HCT116 (cell line): ENCODE data around the gene NEK7. TPM values are rescaled to one million over a fixed set of nuclear protein-coding genes. Genes with fewer than 3 reads are reported as not detected.

ENCODE experiments used
- ATAC-seq: fragments of 200-7000 bp; cut with Tn5 transposase; 2 replicates; pipeline ENCODE4 v1.9.1; 2020; ENCODE audit warnings: mild to moderate bottlenecking, moderate library complexity
- BruUV-seq: library from RNA; stranded (reverse); fragments of 400-500 nt; replicated peaks from 2 replicates; lab custom pipeline; 2021; lab: Mats Ljungman, UMichigan
- CTCF ChIA-PET: fragments of 300-600 bp; sonication (Branson Sonifier 250); formaldehyde crosslinking; loops from one replicate; lab custom pipeline; 2021; ENCODE audit warnings: antibody characterized with exemption; lab: Charles Lee
- POLR2A ChIA-PET: fragments of 300-600, 350-600 bp; sonication (Branson Sonifier 250); formaldehyde crosslinking; loops from one replicate; lab custom pipeline; 2021; ENCODE audit warnings: antibody characterized with exemption; lab: Charles Lee
- RAD21 ChIA-PET, 2 experiments: fragments of 300-600 bp; sonication (Branson Sonifier 250); formaldehyde crosslinking; loops; one replicate each; lab custom pipeline; 2023; ENCODE audit warnings: low total read pairs in 2 of 2; ENCODE audit not compliant: uncharacterized antibody in 2 of 2, unreplicated experiment in 2 of 2, low non-redundant PET in 1 of 2; lab: Charles Lee
- DNase-seq: peaks from one replicate; pipeline ENCODE4 v3.0.0-alpha.2; 2010; ENCODE audit warnings: low read depth, low spot score
- H2AFZ ChIP-seq: fragments of 200-600 bp; shearing (Covaris generic), sonication (generic); 2 replicates; pipeline ENCODE4 v1.6.1; 2017; ENCODE audit warnings: low read depth, mixed run types, mixed read lengths, antibody characterized with exemption, low read length; ENCODE audit not compliant: poor library complexity, severe bottlenecking
- H3K27ac ChIP-seq: 2 replicates; pipeline ENCODE4 v1.5.1; 2012; ENCODE audit warnings: low read depth, low read length
- H3K27me3 ChIP-seq: fragments of 200-600 bp; sonication (generic); 2 replicates; pipeline ENCODE4 v1.6.1; 2016; ENCODE audit warnings: mixed run types, low read length, mixed read lengths; ENCODE audit not compliant: insufficient read depth
- H3K36me3 ChIP-seq, 2 experiments: fragments of 200-500 bp in 1 of 2; fragments of 200-600 bp in 1 of 2; sonication (Bioruptor generic) in 1 of 2; sonication (generic) in 1 of 2; 2 replicates each; pipeline versions ENCODE4 v1.5.1 to v1.6.1; 2014 to 2016; ENCODE audit warnings: low read length in 2 of 2, inconsistent platforms in 1 of 2, mixed read lengths in 1 of 2, mixed run types in 1 of 2; ENCODE audit not compliant: insufficient read depth in 2 of 2, control insufficient read depth in 1 of 2
- H3K4me1 ChIP-seq, 2 experiments: fragments of 200-600 bp in 1 of 2; sonication (generic) in 1 of 2; 2 replicates each; pipeline versions ENCODE4 v1.5.1 to v1.6.1; 2012 to 2017; ENCODE audit warnings: low read length in 2 of 2, inconsistent platforms in 1 of 2, mild to moderate bottlenecking in 1 of 2, mixed read lengths in 1 of 2, mixed run types in 1 of 2, moderate library complexity in 1 of 2; ENCODE audit not compliant: insufficient read depth in 2 of 2, control insufficient read depth in 1 of 2
- H3K4me2 ChIP-seq: fragments of 200-600 bp; sonication (generic); 2 replicates; pipeline ENCODE4 v1.6.1; 2017; ENCODE audit warnings: mixed run types, low read length, mixed read lengths
- H3K4me3 ChIP-seq, 2 experiments: fragments of 200-600 bp in 1 of 2; sonication (generic) in 1 of 2; replicated peaks in 1 of 2; 2 replicates each; pipeline ENCODE4 v1.5.1; 2011 to 2016; ENCODE audit warnings: low read length in 2 of 2, control low read depth in 1 of 2, low read depth in 1 of 2, mild to moderate bottlenecking in 1 of 2, mixed read lengths in 1 of 2, mixed run types in 1 of 2
- H3K79me2 ChIP-seq: fragments of 200-600 bp; sonication (generic); 2 replicates; pipeline ENCODE4 v1.6.1; 2017; ENCODE audit warnings: mild to moderate bottlenecking, mixed run types, low read length, moderate library complexity, mixed read lengths; ENCODE audit not compliant: insufficient read depth
- H3K9ac ChIP-seq: fragments of 200-600 bp; sonication (generic); 2 replicates; pipeline ENCODE4 v1.6.1; 2016; ENCODE audit warnings: low read length, mixed read lengths
- H3K9me2 ChIP-seq: fragments of 200-600 bp; sonication (generic), shearing (Covaris generic); 2 replicates; pipeline ENCODE4 v1.6.1; 2017; ENCODE audit warnings: mixed run types, mild to moderate bottlenecking, moderate library complexity; ENCODE audit not compliant: insufficient read depth
- H3K9me3 ChIP-seq, 2 experiments: fragments of 200-500 bp in 1 of 2; fragments of 200-600 bp in 1 of 2; sonication (Bioruptor generic) in 1 of 2; sonication (generic) in 1 of 2; 2 replicates each; pipeline ENCODE4 v1.6.1; 2014 to 2017; ENCODE audit warnings: low read length in 2 of 2, mixed read lengths in 2 of 2, inconsistent platforms in 1 of 2, low read depth in 1 of 2, mild to moderate bottlenecking in 1 of 2, mixed run types in 1 of 2, moderate library complexity in 1 of 2; ENCODE audit not compliant: control insufficient read depth in 1 of 2, insufficient read depth in 1 of 2
- H4K20me1 ChIP-seq: fragments of 200-600 bp; sonication (generic), shearing (Covaris generic); 2 replicates; pipeline ENCODE4 v1.6.1; 2017; ENCODE audit warnings: mixed run types, mild to moderate bottlenecking, moderate library complexity; ENCODE audit not compliant: insufficient read depth
- CBX3 ChIP-seq: IDR thresholded peaks from 2 replicates; pipeline ENCODE4 v1.6.1; 2012; ENCODE audit warnings: low read depth
- CEBPB ChIP-seq: IDR thresholded peaks from 2 replicates; pipeline ENCODE4 v1.6.1; 2012; ENCODE audit warnings: low read depth
- EGR1 ChIP-seq: IDR thresholded peaks from 2 replicates; pipeline ENCODE4 v1.6.1; 2012; ENCODE audit warnings: low read depth
- ELF1 ChIP-seq: IDR thresholded peaks from 2 replicates; pipeline ENCODE4 v1.6.1; 2012; ENCODE audit warnings: low read depth, borderline replicate concordance
- EZH2 ChIP-seq: fragments of 200-600 bp; sonication (generic); IDR thresholded peaks from 2 replicates; pipeline ENCODE4 v1.6.1; 2017; ENCODE audit warnings: antibody characterized with exemption, mixed run types
- EZH2phosphoT487 ChIP-seq: fragments of 200-600 bp; IDR thresholded peaks from 2 replicates; pipeline ENCODE4 v1.6.1; 2018; ENCODE audit warnings: antibody characterized with exemption, borderline replicate concordance
- FOSL1 ChIP-seq: IDR thresholded peaks from 2 replicates; pipeline ENCODE4 v1.6.1; 2012; ENCODE audit warnings: low read depth
- JUND ChIP-seq: IDR thresholded peaks from 2 replicates; pipeline ENCODE4 v1.6.1; 2012
- MAX ChIP-seq: IDR thresholded peaks from 2 replicates; pipeline ENCODE4 v1.6.1; 2012
- POLR2AphosphoS5 ChIP-seq: IDR thresholded peaks from 2 replicates; pipeline ENCODE4 v1.6.1; 2011; ENCODE audit warnings: mild to moderate bottlenecking, low read depth, low read length, moderate library complexity
- SP1 ChIP-seq: IDR thresholded peaks from 2 replicates; pipeline ENCODE4 v1.6.1; 2012; ENCODE audit warnings: low read depth
- SRF ChIP-seq: IDR thresholded peaks from 2 replicates; pipeline ENCODE4 v1.6.1; 2012; ENCODE audit warnings: low read depth
- YY1 ChIP-seq: IDR thresholded peaks from 2 replicates; pipeline ENCODE4 v1.6.1; 2011; ENCODE audit warnings: low read length, low read depth, moderate library complexity, mild to moderate bottlenecking; ENCODE audit not compliant: insufficient replicate concordance; ENCODE audit errors: extremely low read depth
- ZNF274 ChIP-seq: fragments of 200-500 bp; sonication (Bioruptor generic); IDR thresholded peaks from 2 replicates; pipeline ENCODE4 v1.6.1; 2014; ENCODE audit warnings: mild to moderate bottlenecking, low read depth, low read length, inconsistent platforms
- intact Hi-C: fragments of 100-400 bp; cut with micrococcal nuclease; formaldehyde crosslinking; loops from 2 replicates; pipeline ENCODE4 v1.10.0; 2022
- total RNA-seq: library from RNA; stranded (reverse); gene quantifications from one replicate; pipeline ENCODE4 v1.2.1, GENCODE V29; 2021; ENCODE audit not compliant: unreplicated experiment
- TF ChIP-seq, protein P1 (sequence below): IDR thresholded peaks from 2 replicates; pipeline ENCODE4 v1.6.1; 2012; ENCODE audit warnings: low read depth
- TF ChIP-seq, protein P2 (sequence below), 3 experiments: fragments of 200-600 bp in 1 of 3; sonication (generic) in 1 of 3; IDR thresholded peaks in 2 of 3; conservative IDR thresholded peaks in 1 of 3; 2 replicates each; pipeline ENCODE4 v1.5.1; 2012 to 2017; ENCODE audit warnings: low read depth in 2 of 3, low read length in 2 of 3, antibody characterized with exemption in 1 of 3, borderline replicate concordance in 1 of 3, control low read depth in 1 of 3, mild to moderate bottlenecking in 1 of 3, mixed read lengths in 1 of 3, mixed run types in 1 of 3, moderate library complexity in 1 of 3; ENCODE audit not compliant: insufficient read depth in 1 of 3
- TF ChIP-seq, protein P3 (sequence below): IDR thresholded peaks from 2 replicates; pipeline ENCODE4 v1.6.1; 2011; ENCODE audit warnings: mild to moderate bottlenecking, low read length, moderate library complexity; ENCODE audit not compliant: insufficient replicate concordance; ENCODE audit errors: extremely low read depth

The NEK7 gene
- total RNA-seq, 1 experiment from 2014 or later = 33.0 TPM

GRCh38 chr1:198300451-198300850, 143.7 kb downstream of the NEK7 start:
- H3K27ac ChIP-seq = no peak overlapping the region
- no peak overlapping the region for H3K9ac ChIP-seq
- H3K9me2 ChIP-seq = no peaks in the 10 kb centered on the region
- no peaks in the 10 kb centered on the region for H3K27me3 ChIP-seq
- H3K9me3 ChIP-seq = no peaks in the 10 kb centered on the region
- H3K4me1 ChIP-seq = no peaks in the 10 kb centered on the region
- 0 out of 2 replicates have a peak, but pooled peaks cover 3% of the 10 kb centered on the region for H4K20me1 ChIP-seq
- no peaks in the 10 kb centered on the region for H3K36me3 ChIP-seq
- ChIA-PET CTCF (no interaction called here), RAD21 (no interaction called here), POLR2A (no interaction called here)
- no peak overlapping the region for H2AFZ ChIP-seq
- H3K4me2 ChIP-seq = no peak overlapping the region
- no peak overlapping the region for H3K4me3 ChIP-seq
- ATAC-seq (no peak), DNase-seq (no peak)
- no peaks in the 10 kb centered on the region for H3K79me2 ChIP-seq
- no TSS peak for BruUV-seq
- intact Hi-C loops = no loop called here
- TF ChIP-seq CEBPB (no peak), POLR2AphosphoS5 (no peak), EZH2 (no peak), ELF1 (no peak), JUND (no peak), EZH2phosphoT487 (no peak), MAX (no peak), ZNF274 (no peak), YY1 (no peak), SRF (no peak), CBX3 (no peak), FOSL1 (no peak), EGR1 (no peak), SP1 (no peak)
- TF ChIP-seq, protein P1, sequence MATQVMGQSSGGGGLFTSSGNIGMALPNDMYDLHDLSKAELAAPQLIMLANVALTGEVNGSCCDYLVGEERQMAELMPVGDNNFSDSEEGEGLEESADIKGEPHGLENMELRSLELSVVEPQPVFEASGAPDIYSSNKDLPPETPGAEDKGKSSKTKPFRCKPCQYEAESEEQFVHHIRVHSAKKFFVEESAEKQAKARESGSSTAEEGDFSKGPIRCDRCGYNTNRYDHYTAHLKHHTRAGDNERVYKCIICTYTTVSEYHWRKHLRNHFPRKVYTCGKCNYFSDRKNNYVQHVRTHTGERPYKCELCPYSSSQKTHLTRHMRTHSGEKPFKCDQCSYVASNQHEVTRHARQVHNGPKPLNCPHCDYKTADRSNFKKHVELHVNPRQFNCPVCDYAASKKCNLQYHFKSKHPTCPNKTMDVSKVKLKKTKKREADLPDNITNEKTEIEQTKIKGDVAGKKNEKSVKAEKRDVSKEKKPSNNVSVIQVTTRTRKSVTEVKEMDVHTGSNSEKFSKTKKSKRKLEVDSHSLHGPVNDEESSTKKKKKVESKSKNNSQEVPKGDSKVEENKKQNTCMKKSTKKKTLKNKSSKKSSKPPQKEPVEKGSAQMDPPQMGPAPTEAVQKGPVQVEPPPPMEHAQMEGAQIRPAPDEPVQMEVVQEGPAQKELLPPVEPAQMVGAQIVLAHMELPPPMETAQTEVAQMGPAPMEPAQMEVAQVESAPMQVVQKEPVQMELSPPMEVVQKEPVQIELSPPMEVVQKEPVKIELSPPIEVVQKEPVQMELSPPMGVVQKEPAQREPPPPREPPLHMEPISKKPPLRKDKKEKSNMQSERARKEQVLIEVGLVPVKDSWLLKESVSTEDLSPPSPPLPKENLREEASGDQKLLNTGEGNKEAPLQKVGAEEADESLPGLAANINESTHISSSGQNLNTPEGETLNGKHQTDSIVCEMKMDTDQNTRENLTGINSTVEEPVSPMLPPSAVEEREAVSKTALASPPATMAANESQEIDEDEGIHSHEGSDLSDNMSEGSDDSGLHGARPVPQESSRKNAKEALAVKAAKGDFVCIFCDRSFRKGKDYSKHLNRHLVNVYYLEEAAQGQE = no peak
- TF ChIP-seq, protein P2, sequence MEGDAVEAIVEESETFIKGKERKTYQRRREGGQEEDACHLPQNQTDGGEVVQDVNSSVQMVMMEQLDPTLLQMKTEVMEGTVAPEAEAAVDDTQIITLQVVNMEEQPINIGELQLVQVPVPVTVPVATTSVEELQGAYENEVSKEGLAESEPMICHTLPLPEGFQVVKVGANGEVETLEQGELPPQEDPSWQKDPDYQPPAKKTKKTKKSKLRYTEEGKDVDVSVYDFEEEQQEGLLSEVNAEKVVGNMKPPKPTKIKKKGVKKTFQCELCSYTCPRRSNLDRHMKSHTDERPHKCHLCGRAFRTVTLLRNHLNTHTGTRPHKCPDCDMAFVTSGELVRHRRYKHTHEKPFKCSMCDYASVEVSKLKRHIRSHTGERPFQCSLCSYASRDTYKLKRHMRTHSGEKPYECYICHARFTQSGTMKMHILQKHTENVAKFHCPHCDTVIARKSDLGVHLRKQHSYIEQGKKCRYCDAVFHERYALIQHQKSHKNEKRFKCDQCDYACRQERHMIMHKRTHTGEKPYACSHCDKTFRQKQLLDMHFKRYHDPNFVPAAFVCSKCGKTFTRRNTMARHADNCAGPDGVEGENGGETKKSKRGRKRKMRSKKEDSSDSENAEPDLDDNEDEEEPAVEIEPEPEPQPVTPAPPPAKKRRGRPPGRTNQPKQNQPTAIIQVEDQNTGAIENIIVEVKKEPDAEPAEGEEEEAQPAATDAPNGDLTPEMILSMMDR (IDR thresholded peaks at IDR 0.05 in 2 of 3, conservative IDR thresholded peaks at IDR 0.05 in 1 of 3; ENCODE audit: borderline replicate concordance in 1 of 3, insufficient read depth in 1 of 3, low read depth in 2 of 3, low read length in 2 of 3) = no peak
- TF ChIP-seq, protein P3, sequence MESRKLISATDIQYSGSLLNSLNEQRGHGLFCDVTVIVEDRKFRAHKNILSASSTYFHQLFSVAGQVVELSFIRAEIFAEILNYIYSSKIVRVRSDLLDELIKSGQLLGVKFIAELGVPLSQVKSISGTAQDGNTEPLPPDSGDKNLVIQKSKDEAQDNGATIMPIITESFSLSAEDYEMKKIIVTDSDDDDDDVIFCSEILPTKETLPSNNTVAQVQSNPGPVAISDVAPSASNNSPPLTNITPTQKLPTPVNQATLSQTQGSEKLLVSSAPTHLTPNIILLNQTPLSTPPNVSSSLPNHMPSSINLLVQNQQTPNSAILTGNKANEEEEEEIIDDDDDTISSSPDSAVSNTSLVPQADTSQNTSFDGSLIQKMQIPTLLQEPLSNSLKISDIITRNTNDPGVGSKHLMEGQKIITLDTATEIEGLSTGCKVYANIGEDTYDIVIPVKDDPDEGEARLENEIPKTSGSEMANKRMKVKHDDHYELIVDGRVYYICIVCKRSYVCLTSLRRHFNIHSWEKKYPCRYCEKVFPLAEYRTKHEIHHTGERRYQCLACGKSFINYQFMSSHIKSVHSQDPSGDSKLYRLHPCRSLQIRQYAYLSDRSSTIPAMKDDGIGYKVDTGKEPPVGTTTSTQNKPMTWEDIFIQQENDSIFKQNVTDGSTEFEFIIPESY = no peak
- TF ChIP-seq, all 23 proteins: peak for 0
